ENCODE results near the gene ST13. TPM values are rescaled to one million over a fixed set of nuclear protein-coding genes. Genes with fewer than 3 reads are reported as not detected.

The ST13 gene
- total and polyA plus RNA-seq, 2 of the 4 experiments (the other 2 are of a cell fraction), result 115 to 235 TPM

GRCh38 chr22:40805239-40805638 is 51.2 kb downstream of the ST13 start:
- no peak overlapping the region for H3K18ac ChIP-seq (ENCODE audit: low read depth, low read length)
- H4K5ac ChIP-seq (ENCODE audit: low read depth, low read length), result no peak overlapping the region
- DNase-seq (no peak), ATAC-seq (ENCODE audit: low read depth) (no peak)
- in situ Hi-C loops (cut with MboI; ENCODE audit: low sequenced_read_pairs) (no loop called here), dilution Hi-C loops (cut with HindIII; ENCODE audit: low sequenced_read_pairs, unreplicated experiment) (no loop called here), intact Hi-C loops (cut with micrococcal nuclease) (no loop called here)
- H3K9me3 ChIP-seq (ENCODE audit: control insufficient read depth, insufficient read depth, low read length), result no peaks in the 10 kb centered on the region
- H3K4me3 ChIP-seq (ENCODE audit: insufficient read depth, low read depth, low read length), result no peak overlapping the region
- H3K56ac ChIP-seq (ENCODE audit: extremely low read depth, insufficient read depth, low read length), result no peak overlapping the region
- 95% methylated on average over 4 of the region's 4 CpGs; no CpG with 5 or more reads in 1 of the 2 experiments for WGBS, 2 experiments (ENCODE audit: extremely low coverage in 2 of 2, insufficient read length in 1 of 2)
- no peak overlapping the region for H3K4me2 ChIP-seq (ENCODE audit: low read depth, low read length)
- no peak overlapping the region for H2BK15ac ChIP-seq (ENCODE audit: low read depth, low read length)
- no peak overlapping the region for H2BK20ac ChIP-seq (ENCODE audit: low read depth, low read length)
- ChIA-PET POLR2A (ENCODE audit: unreplicated experiment) (no interaction called here), CTCF (no interaction called here)
- no peak overlapping the region for H4K91ac ChIP-seq (ENCODE audit: insufficient read depth, low read depth, low read length)
- no peak overlapping the region for H2BK120ac ChIP-seq (ENCODE audit: low read depth, low read length)
- H4K20me1 ChIP-seq (ENCODE audit: insufficient read depth, low read length), result 0 out of 2 replicates have a peak, but pooled peaks cover 3% of the 10 kb centered on the region
- no peak overlapping the region for H2AFZ ChIP-seq (replicated peaks; ENCODE audit: low read length, poor library complexity)
- no peak overlapping the region for H3K9ac ChIP-seq (ENCODE audit: low read depth, low read length)
- peaks cover 7% of the 10 kb centered on the region; the same call in 1 of the 2 replicates for H3K9me1 ChIP-seq (ENCODE audit: insufficient read depth, low read length)
- BruUV-seq (replicated peaks), result no TSS peak
- H3K27ac ChIP-seq (ENCODE audit: insufficient read depth, low read length), result no peak overlapping the region
- no peak overlapping the region for H2BK5ac ChIP-seq (ENCODE audit: low read depth, low read length, poor library complexity, severe bottlenecking)
- H3K36me3 ChIP-seq (ENCODE audit: control insufficient read depth, insufficient read depth, low read length), result peaks cover 2% of the 10 kb centered on the region
- no peak overlapping the region for H4K8ac ChIP-seq (ENCODE audit: low read depth in 2 of 2, low read length in 2 of 2)
- peaks cover 8% of the 10 kb centered on the region for H3K4me1 ChIP-seq (ENCODE audit: control insufficient read depth, insufficient read depth, low read length)
- no peak overlapping the region for H3K14ac ChIP-seq (replicated peaks; ENCODE audit: low read depth, low read length)
- H2AK5ac ChIP-seq (ENCODE audit: low read depth, low read length), result no peak overlapping the region
- H3K4ac ChIP-seq (ENCODE audit: low read depth, low read length), result no peak overlapping the region
- peaks cover 26 to 57% of the 10 kb centered on the region in 2 experiments for H3K79me1 ChIP-seq (ENCODE audit: low read depth in 1 of 2, low read length in 2 of 2)
- H3K23ac ChIP-seq (ENCODE audit: low read depth, low read length), result no peak overlapping the region
- TF ChIP-seq CHD1 (IDR thresholded peaks at IDR 0.05; ENCODE audit: low read depth, low read length) (no peak), MAZ (IDR thresholded peaks at IDR 0.05; ENCODE audit: borderline replicate concordance, low read depth, low read length) (no peak), MAFK (IDR thresholded peaks at IDR 0.05; ENCODE audit: low read depth, low read length) (no peak), FOS (IDR thresholded peaks at IDR 0.05; ENCODE audit: low read depth, low read length) (no peak), POLR2A (IDR thresholded peaks at IDR 0.05; ENCODE audit: low read depth, low read length) (no peak)
- no peak overlapping the region for H2AK9ac ChIP-seq (replicated peaks; ENCODE audit: low read depth, low read length, poor library complexity)
- H3K27me3 ChIP-seq (ENCODE audit: control insufficient read depth, insufficient read depth, low read length), result no peaks in the 10 kb centered on the region
